Measurements from ENCODE around the gene TAS2R4.
"Not testable (repeated sequence)": the region's sequence is repeated elsewhere in the genome, so short reads cannot be mapped to it uniquely, and the experiment has no call there.

The TAS2R4 gene

DNA sequence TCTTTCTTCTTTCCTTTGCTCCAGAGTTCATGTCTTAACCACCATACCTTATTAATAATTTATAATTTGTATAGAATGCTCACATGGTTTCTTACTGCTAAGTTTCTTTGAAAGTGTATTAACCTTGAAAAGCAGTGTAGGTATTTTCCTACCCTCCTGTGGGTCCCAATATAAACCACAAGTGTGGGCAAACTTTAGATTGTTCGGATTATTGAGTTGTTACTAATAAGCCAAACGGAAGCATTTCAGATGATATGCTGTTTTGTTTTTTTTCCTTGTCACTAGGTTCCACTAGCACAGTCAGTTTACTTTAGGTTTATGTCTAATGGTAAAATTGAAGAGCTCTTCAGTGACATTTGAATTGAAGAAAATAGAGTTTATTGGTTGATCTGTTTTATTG lies 28.1 kb upstream of the TAS2R4 start:
- no peak overlapping the region for H3K4me3 ChIP-seq (replicated peaks; ENCODE audit: insufficient read depth, low read length)
- no peak overlapping the region for H3K27ac ChIP-seq (replicated peaks)
- TF ChIP-seq GABPA (IDR thresholded peaks at IDR 0.05; ENCODE audit: low read depth) (no peak), SPI1 (IDR thresholded peaks at IDR 0.05; ENCODE audit: borderline replicate concordance, low read depth) (no peak), POLR2AphosphoS5 (IDR thresholded peaks at IDR 0.05; ENCODE audit: low read depth) (no peak)
- TF ChIP-seq, protein P1, sequence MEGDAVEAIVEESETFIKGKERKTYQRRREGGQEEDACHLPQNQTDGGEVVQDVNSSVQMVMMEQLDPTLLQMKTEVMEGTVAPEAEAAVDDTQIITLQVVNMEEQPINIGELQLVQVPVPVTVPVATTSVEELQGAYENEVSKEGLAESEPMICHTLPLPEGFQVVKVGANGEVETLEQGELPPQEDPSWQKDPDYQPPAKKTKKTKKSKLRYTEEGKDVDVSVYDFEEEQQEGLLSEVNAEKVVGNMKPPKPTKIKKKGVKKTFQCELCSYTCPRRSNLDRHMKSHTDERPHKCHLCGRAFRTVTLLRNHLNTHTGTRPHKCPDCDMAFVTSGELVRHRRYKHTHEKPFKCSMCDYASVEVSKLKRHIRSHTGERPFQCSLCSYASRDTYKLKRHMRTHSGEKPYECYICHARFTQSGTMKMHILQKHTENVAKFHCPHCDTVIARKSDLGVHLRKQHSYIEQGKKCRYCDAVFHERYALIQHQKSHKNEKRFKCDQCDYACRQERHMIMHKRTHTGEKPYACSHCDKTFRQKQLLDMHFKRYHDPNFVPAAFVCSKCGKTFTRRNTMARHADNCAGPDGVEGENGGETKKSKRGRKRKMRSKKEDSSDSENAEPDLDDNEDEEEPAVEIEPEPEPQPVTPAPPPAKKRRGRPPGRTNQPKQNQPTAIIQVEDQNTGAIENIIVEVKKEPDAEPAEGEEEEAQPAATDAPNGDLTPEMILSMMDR (IDR thresholded peaks at IDR 0.05; ENCODE audit: insufficient read depth, low read length) = no peak
- TF ChIP-seq, protein P2, sequence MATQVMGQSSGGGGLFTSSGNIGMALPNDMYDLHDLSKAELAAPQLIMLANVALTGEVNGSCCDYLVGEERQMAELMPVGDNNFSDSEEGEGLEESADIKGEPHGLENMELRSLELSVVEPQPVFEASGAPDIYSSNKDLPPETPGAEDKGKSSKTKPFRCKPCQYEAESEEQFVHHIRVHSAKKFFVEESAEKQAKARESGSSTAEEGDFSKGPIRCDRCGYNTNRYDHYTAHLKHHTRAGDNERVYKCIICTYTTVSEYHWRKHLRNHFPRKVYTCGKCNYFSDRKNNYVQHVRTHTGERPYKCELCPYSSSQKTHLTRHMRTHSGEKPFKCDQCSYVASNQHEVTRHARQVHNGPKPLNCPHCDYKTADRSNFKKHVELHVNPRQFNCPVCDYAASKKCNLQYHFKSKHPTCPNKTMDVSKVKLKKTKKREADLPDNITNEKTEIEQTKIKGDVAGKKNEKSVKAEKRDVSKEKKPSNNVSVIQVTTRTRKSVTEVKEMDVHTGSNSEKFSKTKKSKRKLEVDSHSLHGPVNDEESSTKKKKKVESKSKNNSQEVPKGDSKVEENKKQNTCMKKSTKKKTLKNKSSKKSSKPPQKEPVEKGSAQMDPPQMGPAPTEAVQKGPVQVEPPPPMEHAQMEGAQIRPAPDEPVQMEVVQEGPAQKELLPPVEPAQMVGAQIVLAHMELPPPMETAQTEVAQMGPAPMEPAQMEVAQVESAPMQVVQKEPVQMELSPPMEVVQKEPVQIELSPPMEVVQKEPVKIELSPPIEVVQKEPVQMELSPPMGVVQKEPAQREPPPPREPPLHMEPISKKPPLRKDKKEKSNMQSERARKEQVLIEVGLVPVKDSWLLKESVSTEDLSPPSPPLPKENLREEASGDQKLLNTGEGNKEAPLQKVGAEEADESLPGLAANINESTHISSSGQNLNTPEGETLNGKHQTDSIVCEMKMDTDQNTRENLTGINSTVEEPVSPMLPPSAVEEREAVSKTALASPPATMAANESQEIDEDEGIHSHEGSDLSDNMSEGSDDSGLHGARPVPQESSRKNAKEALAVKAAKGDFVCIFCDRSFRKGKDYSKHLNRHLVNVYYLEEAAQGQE (IDR thresholded peaks at IDR 0.05; ENCODE audit: insufficient replicate concordance, low read depth) = no peak
- H3K27me3 ChIP-seq (ENCODE audit: insufficient read depth, poor library complexity, severe bottlenecking) = no peaks in the 10 kb centered on the region
- DNase-seq (ENCODE audit: low read depth in 1 of 2, low spot score in 1 of 2) = no peak

DNA sequence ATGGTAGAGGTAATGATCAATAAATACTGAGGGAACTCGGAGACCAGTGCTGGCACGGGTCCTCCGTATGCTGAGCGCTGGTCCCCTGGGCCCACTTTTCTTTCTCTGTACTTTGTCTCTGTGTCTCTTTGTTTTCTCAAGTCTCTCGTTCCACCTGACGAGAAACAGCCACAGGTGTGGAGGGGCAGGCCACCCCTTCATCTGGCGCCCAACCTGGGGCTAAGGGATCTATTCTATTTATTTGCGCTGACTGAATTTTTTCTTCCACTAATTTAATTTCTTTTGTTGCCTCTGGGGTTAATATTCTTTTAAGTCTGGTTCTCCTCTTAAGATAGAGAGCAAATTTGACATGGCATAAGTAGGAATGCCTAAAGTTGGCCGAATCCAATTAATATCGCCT lies 24.6 kb upstream of the TAS2R4 start:
- H3K27me3 ChIP-seq (ENCODE audit: insufficient read depth, poor library complexity, severe bottlenecking); H3K27ac ChIP-seq (replicated peaks); H3K4me3 ChIP-seq (replicated peaks; ENCODE audit: insufficient read depth, low read length); DNase-seq (ENCODE audit: low read depth in 1 of 2, low spot score in 1 of 2): not testable (repeated sequence)

DNA sequence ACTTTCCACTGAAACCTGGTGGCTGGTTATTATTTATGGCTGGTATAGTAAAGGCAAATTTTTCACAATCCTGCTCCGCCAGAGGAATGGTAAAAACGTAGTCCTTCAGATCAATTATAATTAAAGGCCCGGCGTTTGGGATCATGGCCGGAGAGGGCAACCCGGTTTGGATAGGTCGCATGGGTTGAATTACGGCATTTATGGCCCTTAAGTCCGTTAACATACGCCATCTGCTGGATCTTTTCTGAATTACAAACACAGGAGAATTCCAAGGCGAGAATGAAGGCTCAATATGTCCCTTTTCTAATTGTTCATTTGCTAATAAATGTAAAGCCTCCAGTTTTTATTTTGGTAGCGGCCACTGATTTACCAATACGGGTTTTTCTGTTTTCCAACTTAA lies 23.8 kb upstream of the TAS2R4 start:
- no peak overlapping the region for H3K4me3 ChIP-seq (replicated peaks; ENCODE audit: insufficient read depth, low read length)
- H3K27me3 ChIP-seq (ENCODE audit: insufficient read depth, poor library complexity, severe bottlenecking) = no peaks in the 10 kb centered on the region
- H3K27ac ChIP-seq (replicated peaks) = no peak overlapping the region
- TF ChIP-seq, protein P2 (IDR thresholded peaks at IDR 0.05; ENCODE audit: insufficient replicate concordance, low read depth) = no peak
- TF ChIP-seq GABPA (IDR thresholded peaks at IDR 0.05; ENCODE audit: low read depth) (no peak), SPI1 (IDR thresholded peaks at IDR 0.05; ENCODE audit: borderline replicate concordance, low read depth) (no peak), POLR2AphosphoS5 (IDR thresholded peaks at IDR 0.05; ENCODE audit: low read depth) (no peak)
- TF ChIP-seq, protein P1 (IDR thresholded peaks at IDR 0.05; ENCODE audit: insufficient read depth, low read length) = no peak
- no peak for DNase-seq (ENCODE audit: low read depth in 1 of 2, low spot score in 1 of 2)

DNA sequence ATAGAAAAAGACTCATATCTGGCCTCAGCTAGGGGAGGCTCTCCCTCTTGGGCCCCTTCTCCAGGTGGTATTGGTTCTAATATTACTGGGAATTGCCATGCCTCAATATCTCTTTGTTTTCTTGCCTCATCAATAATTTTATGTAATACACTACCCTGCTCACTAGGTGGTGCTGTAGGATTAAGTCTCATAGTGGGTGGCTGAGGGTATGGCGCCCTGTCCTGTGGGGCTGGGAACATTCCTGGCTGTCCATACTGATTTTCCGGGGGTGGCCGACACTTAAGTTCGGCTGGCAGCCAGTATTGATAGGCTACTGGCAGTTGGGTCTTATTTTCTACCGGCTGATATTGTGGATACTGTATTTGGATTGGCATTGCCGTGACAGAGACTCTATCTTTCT lies 21.5 kb upstream of the TAS2R4 start:
- peak in 1 of 2 experiments; percentile 22 for DNase-seq (ENCODE audit: low read depth in 1 of 2, low spot score in 1 of 2)
- TF ChIP-seq, protein P2 (IDR thresholded peaks at IDR 0.05; ENCODE audit: insufficient replicate concordance, low read depth) = no peak
- no peak for TF ChIP-seq GABPA (IDR thresholded peaks at IDR 0.05; ENCODE audit: low read depth)
- TF ChIP-seq, protein P1 (IDR thresholded peaks at IDR 0.05; ENCODE audit: insufficient read depth, low read length) = peak; percentile 12
- Histone ChIP-seq H3K4me3 (replicated peaks; ENCODE audit: insufficient read depth, low read length) (no peak overlapping the region), H3K27ac (replicated peaks) (no peak overlapping the region), H3K27me3 (ENCODE audit: insufficient read depth, poor library complexity, severe bottlenecking) (no peaks in the 10 kb centered on the region)
